Measurements from ENCODE around the gene ERN1.

The ERN1 gene

DNA sequence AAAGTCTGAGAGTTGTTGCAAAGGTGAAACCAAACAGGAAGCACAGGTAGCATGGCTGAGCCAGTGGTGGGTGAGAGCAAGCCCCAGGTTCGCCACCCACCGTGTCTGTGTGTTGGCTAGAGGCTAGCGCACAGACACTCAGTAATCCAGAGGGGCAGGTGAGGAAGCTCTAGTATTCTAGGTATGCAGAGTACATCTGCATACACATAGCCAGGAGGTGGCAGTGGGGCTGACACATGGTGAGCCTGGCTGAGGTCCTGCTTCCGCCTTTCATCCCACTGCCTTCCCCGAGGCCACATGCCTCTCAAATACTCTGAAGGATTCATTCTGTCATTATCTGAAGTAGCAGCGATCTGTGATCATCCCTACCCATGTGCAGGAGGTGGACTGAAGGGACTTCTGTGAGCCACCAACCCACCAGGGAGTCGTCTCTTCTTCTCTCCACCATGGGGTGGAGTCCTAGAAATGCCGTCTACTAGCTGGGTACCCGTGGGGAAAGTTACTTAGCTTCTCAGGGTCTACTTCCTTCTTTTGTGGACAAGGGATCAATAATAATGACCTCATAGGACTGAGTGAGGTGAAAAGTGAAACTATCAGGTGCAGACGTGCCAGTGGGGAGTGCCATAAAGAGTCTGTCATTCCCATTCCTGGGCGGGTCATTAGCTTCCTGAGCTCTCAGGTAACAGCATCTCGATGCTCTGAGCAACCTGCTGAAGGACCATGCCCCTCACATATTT is 73.5 kb downstream of the ERN1 start:
- no peak for FAIRE-seq

DNA sequence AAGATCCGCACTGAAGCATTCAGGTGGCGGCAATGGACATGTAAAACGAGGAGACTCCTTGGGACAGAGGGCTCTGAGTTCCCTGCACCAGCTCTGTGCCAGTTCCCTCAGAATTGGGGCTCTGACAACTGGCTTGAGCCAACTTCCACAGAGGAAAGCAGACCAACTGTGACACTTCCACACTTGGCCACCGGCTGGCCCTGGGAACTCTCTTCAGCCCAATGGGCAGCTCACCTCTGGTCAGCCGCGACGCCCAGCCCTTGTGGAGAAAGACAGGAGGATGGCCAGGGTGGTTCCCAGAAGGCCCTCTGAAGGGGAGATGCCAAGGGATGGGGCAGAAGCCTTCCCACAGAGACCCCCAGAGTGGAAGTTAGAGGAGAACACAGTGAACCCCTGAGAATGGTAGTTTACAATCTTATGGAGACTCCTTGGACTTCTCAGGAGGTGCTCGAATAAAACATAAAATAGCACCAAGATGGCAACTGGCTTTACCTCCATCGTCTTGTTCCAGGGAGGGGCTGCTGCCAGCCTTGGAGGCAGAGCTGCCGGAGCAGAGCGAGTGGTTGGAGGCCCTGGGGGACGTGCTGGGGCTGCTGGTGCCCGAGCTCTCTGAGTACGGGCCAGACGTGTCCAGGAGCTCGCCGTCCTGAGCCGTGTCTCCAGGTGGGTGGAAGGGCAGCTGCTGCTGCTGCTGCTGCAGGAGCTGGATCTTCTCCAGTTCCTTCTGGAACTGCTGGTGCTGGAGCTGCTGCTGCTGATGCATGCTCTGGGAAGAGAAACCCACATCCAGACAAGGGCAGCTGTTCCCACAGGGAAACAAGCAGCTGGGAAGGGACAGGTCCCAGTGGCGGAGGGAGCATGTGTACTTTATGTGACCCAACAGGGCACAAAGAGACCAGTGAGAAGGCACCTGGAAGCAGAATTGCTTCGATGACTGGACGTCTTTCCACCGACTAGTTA is 74.5 kb downstream of the ERN1 start:
- no peak for FAIRE-seq

DNA sequence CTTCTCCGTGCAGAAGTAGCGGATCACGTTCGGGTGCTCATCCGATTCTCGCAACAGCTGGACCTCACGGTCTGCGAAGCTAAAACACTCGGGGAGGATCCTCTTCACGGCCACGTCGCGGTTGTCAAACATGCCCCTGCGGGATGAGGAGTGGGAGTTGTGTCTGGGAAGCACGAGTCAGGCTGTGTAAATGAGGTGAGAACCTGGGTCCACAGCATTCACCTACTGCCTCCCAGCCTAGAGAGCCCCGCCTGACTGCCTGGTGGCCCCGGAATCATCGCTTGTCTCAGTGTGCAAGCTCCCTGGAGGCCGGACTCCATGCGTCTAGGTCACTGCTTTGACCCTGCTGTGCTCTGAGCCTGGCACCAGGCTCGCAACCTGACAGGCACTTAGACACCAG is 75.6 kb downstream of the ERN1 start:
- no peak for FAIRE-seq

DNA sequence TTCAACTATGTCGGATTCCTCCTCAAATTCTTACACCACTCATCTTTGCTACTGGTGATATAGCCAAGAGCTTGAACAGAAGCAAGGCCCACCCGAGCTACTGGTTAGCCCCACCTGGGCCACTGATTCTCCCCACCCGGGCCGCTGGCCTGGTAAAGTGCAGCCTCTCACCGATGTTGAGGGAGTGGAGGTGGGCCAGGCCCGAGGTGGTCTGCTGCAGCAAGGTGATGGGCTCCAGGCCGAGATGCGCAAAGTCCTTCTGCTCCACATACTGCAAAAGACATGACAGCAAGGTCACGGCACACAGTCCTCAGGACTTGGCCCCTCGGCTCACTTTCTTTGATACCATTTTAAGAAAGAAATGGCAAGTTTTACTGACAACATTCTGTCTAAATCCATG is 76.8 kb downstream of the ERN1 start:
- FAIRE-seq = no peak

DNA sequence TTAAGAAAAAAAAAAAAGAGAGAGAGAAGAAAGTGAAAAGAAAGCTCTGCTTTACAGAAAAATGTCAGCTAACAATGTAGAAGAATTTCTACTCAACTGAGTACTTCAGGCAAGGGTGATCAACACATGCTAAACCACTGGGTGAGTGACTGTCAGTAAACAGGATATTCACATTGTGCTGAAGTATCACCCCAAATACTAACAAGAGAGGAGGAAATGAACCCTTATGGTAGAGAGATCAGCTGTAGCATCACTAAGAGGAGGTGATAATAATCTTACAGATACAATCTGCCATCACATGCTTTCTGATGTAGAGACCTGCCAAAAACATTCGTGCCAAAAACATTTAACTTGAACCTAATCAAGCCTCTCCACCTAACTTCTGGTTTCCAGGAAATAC is 78.8 kb downstream of the ERN1 start:
- FAIRE-seq = no peak

DNA sequence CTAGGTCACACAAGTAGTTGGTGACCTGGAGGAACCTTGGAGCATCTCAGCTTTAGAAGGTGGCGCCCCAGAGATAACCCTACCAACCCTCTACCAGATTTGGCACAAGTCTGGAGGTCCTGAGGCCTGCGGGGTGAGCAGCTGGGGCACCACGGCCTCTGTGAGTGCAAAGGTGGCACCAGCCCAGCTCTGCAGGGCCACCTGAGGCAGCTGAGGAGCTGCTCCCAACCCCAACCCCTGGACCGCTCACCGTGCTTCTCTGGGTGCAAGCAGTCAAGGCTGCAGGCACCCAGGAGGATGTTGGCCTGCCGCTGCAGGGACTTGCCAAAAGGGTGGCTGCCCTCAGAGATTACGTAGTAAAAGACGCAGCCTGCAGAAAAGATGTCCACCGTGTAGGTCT is 81.1 kb downstream of the ERN1 start:
- FAIRE-seq = no peak

DNA sequence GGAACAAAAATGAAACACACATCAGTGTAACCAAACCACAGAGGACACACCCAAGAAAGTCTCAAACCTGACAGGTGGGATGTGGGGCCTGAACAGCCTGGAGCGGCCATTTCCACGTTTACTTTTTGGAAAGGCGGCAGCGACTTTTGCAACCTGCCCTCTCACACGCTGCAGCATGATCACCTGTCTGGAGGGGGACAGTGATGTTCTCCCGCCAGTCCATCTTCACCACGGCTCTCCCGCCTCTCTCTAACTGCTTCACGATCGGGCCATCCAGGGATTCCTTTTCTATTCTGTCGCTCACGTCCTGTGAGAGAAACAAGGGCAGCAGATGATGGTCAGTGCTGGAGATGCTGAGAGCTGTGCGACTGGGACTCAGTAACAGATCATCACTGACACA is 84.8 kb downstream of the ERN1 start:
- no peak for FAIRE-seq

DNA sequence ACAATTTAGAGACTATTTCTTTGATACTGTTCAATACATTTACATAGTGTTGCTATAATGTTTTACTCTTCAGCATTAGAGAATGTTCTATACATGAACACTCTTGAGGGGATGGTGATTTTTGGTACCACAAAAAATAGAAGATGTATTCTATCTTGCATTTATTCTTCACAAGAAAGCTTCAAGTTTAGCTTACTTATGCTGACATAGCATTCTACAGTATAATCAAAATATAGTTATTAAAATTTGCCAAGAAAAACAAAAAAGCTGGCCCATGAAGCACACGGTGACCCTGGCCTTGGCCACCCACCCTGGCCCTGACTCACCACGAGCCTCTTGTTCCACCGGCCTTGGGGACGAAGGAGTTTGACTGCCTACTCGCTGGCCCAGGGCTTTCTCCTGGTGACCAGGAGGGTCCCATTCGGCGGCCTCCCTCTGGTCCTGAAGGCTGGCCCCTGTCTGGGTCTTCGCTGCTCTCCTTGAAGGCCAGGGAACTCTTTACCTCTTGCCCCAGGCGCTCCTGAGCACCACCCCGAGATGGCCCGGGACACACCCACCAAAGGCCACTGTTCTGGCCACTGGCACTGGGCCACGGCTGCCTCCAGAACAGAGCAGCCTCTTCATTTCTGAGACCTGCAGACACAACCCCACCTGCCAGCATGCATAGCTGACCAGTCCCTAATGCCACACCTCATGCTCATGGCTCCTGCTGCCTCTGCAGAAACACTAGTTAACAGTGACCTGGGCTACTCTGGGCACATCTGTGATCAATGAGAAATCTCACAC is 87.1 kb downstream of the ERN1 start:
- no peak for FAIRE-seq

DNA sequence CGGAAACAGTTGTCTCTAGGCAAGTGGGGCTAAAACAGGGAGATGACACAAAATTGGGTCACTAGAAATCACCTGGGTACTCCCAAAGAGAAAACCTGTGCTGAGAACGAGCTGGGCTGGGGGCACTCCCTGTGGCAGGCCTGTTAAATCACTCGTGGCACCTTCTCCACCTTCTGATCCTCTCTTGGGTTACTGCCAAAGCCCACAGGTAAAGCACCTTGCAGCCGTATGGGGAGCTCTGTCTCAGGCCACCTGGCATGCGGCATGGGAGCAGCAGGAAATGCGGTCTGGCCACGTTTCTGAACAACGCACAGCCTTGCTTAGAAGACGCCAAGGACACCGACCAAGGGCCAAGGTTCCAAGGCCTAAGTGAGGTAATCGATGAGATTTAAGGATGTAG is 88.0 kb downstream of the ERN1 start:
- FAIRE-seq = no peak

DNA sequence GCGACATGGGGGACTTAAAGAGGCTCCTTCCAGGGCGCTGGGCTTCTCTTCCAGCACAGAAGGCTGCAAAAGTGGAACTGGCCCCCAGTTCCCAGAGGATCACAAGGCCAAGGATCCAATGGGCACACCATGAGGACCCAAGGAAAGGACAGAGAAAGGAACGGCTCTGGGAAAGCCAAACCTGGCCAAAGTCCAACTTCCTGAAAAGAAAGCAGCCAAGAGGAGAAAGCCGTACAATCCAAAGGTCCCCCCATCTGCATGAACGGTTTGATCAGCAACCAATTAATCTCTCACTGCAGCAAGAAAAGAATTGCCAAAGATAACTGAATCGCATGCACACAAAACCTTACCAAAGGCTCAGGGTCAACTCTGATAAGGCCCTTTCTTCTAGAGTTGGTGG is 89.7 kb downstream of the ERN1 start:
- no peak for FAIRE-seq

DNA sequence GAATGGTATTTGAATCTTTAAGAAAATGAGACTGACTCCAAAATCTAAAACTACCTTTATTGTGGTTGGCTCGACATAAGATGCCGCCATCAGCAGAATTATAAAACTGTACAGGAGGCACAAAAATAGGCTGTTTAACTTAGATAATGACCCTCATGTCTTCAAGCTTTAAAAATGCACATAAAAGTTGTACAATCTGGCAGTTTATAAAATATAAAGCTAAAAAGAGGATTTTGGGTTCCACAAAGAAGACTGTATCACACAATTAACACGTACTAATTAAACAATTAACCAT is 90.9 kb downstream of the ERN1 start:
- no peak for FAIRE-seq

DNA sequence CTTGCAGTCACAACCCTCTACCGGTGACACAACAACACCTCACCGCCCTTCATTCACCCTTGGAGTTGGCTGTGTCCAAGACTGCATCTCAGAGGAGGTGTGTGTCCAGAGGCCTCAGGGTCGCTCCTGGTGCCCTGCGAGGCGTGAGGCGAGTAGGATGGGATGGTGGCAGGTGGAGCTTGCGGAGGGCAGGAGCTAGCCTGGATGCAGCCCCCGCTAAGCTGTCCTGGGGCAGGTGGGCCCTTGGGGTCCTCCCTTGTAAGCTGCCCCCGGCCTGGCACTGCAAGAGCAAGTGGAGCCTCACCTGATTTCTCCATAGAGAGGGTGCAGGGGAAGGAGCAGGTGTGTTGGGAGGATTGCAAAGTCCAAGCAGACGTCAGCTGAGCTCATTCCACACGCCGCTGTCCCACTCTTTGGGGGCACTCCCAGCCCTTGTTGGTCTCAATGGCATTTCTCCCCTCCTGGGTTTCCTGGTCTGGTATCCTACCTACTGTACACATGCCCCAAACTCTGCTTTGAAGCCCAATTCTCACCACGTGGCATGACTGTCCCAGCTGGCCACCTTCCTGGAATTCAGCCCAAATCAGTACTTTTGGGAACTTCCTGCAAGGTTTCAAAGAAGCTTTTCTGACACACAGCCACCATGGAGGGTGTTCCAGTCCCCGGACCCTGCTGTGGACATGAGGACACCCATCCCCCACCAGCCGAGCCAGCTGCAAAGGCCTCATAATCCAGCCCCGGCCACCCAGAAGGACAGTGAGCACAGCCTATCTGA is 91.4 kb downstream of the ERN1 start:
- FAIRE-seq = no peak

DNA sequence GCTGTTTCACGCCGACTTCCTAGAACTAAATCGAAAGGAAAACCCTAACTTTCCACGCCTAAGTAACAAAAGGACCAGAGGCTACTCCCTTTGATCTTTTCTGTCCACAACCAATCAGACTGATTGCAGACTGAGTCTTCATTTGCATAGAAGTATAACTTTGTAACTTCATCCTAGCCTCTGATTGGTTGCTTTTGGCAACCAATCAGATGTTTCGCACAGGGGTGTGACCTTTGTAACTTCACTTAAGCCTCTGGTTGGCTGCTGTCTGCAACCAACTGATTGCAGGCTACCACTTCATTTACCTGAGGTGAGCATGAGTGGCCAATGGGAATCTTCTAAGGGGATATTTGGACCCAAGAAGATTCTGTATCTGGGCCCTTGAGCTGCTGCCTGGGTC is 92.1 kb downstream of the ERN1 start:
- no peak for FAIRE-seq

DNA sequence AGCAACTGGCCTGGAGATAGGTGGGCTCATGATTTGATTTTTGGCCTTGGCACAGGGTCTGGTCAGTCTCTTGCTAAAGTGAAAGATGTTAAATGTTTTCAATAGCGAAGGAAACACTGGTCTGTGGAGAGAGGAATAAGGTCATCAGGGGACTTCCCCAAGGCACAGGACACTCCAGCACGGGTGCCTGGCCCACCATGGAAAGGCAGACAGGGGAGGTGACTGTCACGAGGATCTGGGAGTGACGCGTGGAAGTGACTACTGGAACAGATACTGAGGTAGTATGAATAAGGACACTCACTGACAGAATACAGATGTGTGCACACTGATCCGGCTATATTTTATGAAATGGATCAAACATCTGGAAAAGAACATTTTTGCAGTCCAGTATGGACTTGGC is 92.8 kb downstream of the ERN1 start:
- no peak for FAIRE-seq

DNA sequence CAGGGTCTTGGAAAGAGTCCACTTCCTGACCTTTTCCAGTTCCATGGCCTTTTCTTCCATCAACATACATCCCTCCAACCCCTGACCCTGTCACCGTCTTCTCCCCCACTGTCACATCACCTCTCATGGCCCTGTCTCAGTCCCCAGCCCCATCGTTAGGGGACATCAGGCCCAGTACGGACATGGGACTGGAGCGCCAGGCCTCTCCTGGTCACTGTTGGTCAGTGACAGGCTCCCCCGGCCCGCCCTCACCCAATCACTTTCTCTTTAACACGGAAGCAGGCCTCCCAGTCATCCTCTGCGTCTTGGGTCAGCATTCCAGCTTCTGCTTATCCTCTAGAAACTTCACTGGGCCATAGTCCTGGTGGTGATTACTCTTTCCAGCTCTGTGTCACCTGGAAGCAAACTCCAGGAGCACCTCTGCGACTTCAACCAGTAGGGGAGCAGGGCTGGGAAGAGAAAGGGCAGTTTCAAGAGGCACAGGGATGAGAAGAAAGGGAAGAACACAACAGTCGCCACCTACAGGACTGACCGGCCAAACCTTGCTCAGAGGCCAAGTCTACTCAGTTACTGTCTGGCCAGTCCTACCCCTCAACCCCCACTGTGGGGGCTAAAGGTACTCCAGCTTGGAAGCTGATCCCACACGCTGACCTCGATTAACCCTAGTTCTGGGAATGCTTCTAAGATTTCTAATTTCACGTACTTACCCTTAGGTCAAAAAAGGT is 93.6 kb downstream of the ERN1 start:
- FAIRE-seq = no peak

DNA sequence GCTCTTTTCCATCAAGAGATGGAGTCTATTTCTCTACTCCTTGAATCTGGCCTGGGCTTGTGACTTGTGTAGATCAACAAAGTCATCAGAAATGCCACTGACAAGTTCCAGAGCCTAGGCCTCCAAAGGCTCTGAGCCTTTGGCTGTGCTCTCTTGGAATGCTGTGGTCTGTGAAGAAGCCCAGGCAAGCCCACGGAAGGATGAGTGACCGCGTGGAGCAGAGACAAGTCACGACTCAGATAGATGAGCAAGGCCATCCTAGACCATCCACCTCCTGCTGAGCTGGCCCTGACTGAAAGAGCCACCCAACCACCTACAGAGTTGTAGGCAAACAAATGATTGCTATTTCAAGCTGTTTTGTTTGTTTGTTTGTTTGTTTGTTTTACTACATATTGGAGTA is 97.9 kb downstream of the ERN1 start:
- no peak for FAIRE-seq

DNA sequence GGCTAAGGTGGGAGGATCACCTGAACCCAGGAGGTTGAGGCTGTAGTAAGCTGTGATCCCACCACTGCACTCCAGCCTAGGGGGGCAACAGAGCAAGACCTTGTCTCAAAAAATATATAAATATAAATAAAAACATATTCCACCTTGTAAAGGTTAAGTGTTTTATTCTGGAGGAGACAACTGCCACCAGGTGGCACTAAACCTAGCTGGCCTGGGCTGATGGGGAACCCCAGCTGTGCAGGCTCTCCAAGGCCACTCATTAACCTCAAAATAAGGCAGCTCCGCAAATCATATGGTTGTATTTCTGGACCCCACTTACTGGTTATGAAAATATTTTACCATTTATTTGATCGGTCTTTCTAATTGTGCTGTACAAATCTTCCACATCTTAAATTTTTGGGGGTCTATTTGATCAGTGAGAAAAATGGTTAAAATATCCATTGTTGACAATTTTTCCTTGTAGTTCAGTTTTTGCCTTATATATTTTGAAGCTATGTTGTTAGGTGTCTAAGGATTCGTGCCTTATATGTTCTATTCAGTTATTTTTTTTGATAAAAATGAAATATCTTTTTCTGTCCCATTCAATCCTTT is 101.0 kb downstream of the ERN1 start:
- no peak for FAIRE-seq

DNA sequence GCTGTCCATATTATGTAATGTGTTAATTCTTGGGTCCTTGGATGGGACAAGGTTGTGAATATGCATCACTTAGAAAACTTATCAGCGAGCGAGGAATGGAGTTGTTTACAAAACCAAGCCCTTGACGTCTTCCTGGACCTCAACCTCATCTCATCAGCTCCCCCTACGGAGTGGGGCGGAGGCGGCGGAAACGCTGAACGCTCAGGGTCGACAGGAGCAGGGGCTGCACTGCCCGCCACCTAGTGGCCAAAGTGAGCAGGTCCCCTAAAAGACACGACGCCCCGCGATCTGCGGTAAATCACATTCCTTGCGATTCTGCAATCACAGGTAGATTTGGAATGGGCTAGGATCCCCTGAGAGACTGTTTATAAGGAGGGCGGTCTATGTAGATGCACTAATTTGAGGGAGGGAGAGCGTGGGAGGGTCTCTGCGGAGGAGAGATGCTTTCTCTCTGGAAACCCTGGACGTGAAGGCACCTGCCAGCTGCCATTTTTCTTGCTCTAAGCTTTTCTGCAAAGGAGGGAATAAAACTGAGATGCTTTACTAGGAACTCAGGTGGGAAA is 104.1 kb downstream of the ERN1 start:
- no peak for FAIRE-seq

DNA sequence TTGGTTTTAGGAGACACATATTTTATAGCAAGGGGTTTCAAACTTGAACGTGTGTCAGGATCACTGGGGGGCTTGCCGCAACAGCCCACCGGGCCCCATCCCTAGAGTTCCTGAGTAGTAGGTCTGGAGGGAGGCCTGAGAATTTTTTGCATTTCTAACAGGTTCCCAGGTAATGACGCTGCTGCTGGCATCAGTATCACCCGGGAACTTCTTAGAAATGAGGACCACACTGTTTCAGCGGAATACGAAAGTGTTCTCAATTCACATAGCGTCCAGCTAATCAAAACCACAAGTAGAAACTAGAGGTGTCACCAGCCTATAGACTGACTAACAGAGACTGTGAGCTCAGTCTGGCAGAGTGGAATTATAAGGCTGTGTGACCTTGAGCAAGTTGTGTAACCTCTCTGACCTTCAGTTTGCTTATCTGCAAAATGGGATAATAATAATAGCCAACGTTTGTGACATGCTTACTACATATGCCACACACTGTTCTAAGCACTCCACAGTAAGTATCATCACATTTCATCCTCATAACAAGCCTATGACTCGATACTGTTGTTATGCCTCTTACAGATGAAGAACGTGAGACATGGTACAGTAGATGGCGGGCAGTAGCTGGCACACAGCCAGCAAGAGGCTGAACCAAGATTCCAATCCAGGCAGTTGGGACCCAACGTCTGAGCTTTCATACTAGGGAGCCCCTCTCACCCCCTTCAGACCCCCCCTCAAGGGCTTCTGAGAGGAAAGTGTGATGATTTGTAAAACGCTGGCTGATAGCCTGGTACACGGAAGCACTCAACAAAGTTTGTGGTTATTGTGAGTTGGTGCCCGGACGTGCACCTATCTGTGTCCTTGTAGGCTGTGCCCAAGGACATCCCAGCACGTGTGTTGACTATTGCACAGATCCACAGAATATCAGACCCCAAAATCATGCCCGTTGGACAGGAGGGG is 104.9 kb downstream of the ERN1 start:
- no peak for FAIRE-seq

DNA sequence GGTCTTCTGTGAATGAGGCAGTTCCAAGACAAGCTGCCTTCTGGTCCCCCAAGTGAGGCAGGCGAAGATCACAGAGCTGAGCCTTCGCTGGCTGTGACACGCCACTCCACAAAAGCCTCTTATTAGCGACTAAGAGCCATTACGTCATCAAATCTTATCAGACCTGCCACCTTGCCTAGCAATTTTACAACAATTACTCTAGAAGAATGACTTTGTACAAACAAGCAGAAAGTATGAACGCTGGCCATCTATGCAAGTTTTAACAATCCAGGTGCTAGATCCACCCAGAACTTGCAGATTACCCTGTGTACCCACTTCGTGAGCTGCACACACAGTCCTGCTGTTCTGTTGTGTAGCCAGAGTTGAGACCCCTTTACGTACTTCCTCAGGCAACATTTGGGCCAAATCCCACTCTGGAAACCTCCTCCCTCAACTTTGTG is 105.7 kb downstream of the ERN1 start:
- no peak for FAIRE-seq

Data from endometrium (tissue), 2 donors.